T-cell (primary cell): ENCODE measurements around the gene XRCC1. TPM values are rescaled to one million over a fixed set of nuclear protein-coding genes. Genes with fewer than 3 reads are reported as not detected.

Source experiments
- ATAC-seq, 4 experiments: fragments of 200-7000 bp in 3 of 4; fragments of 150-1000 bp in 1 of 4; cut with Tn5 transposase; replicated peaks in 1 of 4; 1 replicate in 3 of 4; 2 replicates in 1 of 4; pipeline ENCODE4 v1.10.0; 2021; ENCODE audit warnings: moderate library complexity in 3 of 4, mild to moderate bottlenecking in 2 of 4, moderate number of reproducible peaks in 1 of 4
- CTCF ChIA-PET, 2 donors: fragments of 300-600 bp; sonication (Branson Sonifier 250); formaldehyde crosslinking; loops; one replicate each; lab custom pipeline; 2022; ENCODE audit warnings: antibody characterized with exemption in 2 of 2; lab: Charles Lee
- POLR2A ChIA-PET, 2 donors: fragments of 300-600 bp; sonication (Branson Sonifier 250); formaldehyde crosslinking; loops; one replicate each; lab custom pipeline; 2022; ENCODE audit warnings: antibody characterized with exemption in 2 of 2; lab: Charles Lee
- DNase-seq, 35 experiments: peaks; one replicate each; pipeline versions ENCODE4 v3.0.0 to v3.0.0-alpha.2; 2013 to 2023
- H3K27ac ChIP-seq: one replicate; pipeline ENCODE4 v1.5.1; 2013; ENCODE audit warnings: low read length
- H3K27me3 ChIP-seq, 2 experiments: replicated peaks in 1 of 2; 1 replicate in 1 of 2; 2 replicates in 1 of 2; pipeline versions ENCODE4 v1.6.1 to v1.7.0; 2013; ENCODE audit warnings: low read length in 1 of 2, mixed read lengths in 1 of 2; ENCODE audit not compliant: control insufficient read depth in 2 of 2, insufficient read depth in 2 of 2; ENCODE audit errors: extremely low read depth in 1 of 2
- H3K36me3 ChIP-seq, 2 donors: 1 replicate in 1 of 2; 2 replicates in 1 of 2; pipeline versions ENCODE4 v1.6.1 to v1.7.0; 2013; ENCODE audit warnings: low read length in 1 of 2; ENCODE audit not compliant: control insufficient read depth in 2 of 2, insufficient read depth in 1 of 2; ENCODE audit errors: extremely low read depth in 1 of 2
- H3K4me1 ChIP-seq, 2 experiments: 1 replicate in 1 of 2; 2 replicates in 1 of 2; pipeline versions ENCODE4 v1.6.1 to v1.7.0; 2013; ENCODE audit warnings: low read length in 2 of 2, mixed read lengths in 1 of 2; ENCODE audit not compliant: insufficient read depth in 2 of 2, control insufficient read depth in 1 of 2; ENCODE audit errors: extremely low read depth in 1 of 2
- H3K4me3 ChIP-seq, 2 donors: 1 replicate in 1 of 2; 2 replicates in 1 of 2; pipeline versions ENCODE4 v1.5.1 to v1.7.0; 2013; ENCODE audit warnings: mild to moderate bottlenecking in 2 of 2, low read length in 1 of 2, moderate library complexity in 1 of 2; ENCODE audit not compliant: control insufficient read depth in 1 of 2; ENCODE audit errors: extremely low read depth in 1 of 2
- H3K9me3 ChIP-seq: 2 replicates; pipeline ENCODE4 v1.7.0; 2013
- H3K27ac Mint-ChIP-seq, 2 donors: one replicate each; pipeline ENCODE4 v1.8.0; 2020 to 2021; ENCODE audit warnings: mild to moderate bottlenecking in 2 of 2, mixed read lengths in 2 of 2
- H3K27me3 Mint-ChIP-seq, 2 donors: one replicate each; pipeline ENCODE4 v1.8.0; 2021 to 2022; ENCODE audit warnings: mixed read lengths in 2 of 2
- H3K36me3 Mint-ChIP-seq: one replicate; pipeline ENCODE4 v1.8.0; 2021; ENCODE audit warnings: mixed read lengths
- H3K4me1 Mint-ChIP-seq, 3 donors: one replicate each; pipeline ENCODE4 v1.8.0; 2020 to 2022; ENCODE audit warnings: mixed read lengths in 3 of 3, mild to moderate bottlenecking in 1 of 3
- H3K4me3 Mint-ChIP-seq, 3 donors: one replicate each; pipeline ENCODE4 v1.8.0; 2020 to 2022; ENCODE audit warnings: mild to moderate bottlenecking in 3 of 3, mixed read lengths in 3 of 3, moderate library complexity in 3 of 3
- H3K9me3 Mint-ChIP-seq, 3 donors: one replicate each; pipeline ENCODE4 v1.8.0; 2020 to 2022; ENCODE audit warnings: mixed read lengths in 3 of 3
- WGBS: methylation state at CpG from one replicate; pipeline ENCODE4 v1.1.5; 2013; ENCODE audit warnings: missing lambda C conversion rate; ENCODE audit not compliant: insufficient coverage; 5-methylcytosine and 5-hydroxymethylcytosine counted together
- total RNA-seq, 35 experiments: library from RNA in 6 of 35; stranded (reverse) in 6 of 35; fragments of 120-200 nt in 1 of 35; gene quantifications; one replicate each; pipeline versions ENCODE4 v1.2.1 to v1.2.4 and lab custom pipeline; 2013 to 2026

The XRCC1 gene
- total RNA-seq, 5 donors from 2014 or later (not counting 1 experiment from before 2014, with no cell fraction given): 31.7 to 37.8 (median 35.4) TPM

- ChIA-PET CTCF (interaction anchor here (0.5 to 3.3 kb wide), 28 partner anchors 10 to 155 kb away, joined by 3 to 84 read pairs (median 4); partner anchors contain the start of genes XRCC1 (in 1 of the 2) and ZNF575 (in 1 of the 2)), POLR2A (interaction anchor here (0.9 to 1.3 kb wide), 3 partner anchors 10 to 155 kb away, joined by 4 to 6 read pairs (median 4); partner anchors contain the start of gene XRCC1 (in 1 of the 2))
- Mint-ChIP-seq H3K4me1 (peaks cover 52 to 59% (median 55%) of the 10 kb centered on the region in 3 donors), H3K4me3 (peak overlapping the region; percentile 56 to 99 (median 92)), H3K36me3 (peaks cover 18% of the 10 kb centered on the region), H3K27ac (peak overlapping the region; percentile 47 to 100), H3K27me3 (no peaks in the 10 kb centered on the region), H3K9me3 (no peaks in the 10 kb centered on the region)
- Histone ChIP-seq H3K27me3 (no peaks in the 10 kb centered on the region), H3K9me3 (no peaks in the 10 kb centered on the region), H3K4me3 (peak overlapping the region in 1 of 2 donors; percentile 82), H3K4me1 (peaks cover 9 to 52% of the 10 kb centered on the region in 2 experiments), H3K36me3 (peaks cover 9 to 24% of the 10 kb centered on the region in 2 donors), H3K27ac (peak overlapping the region; percentile 95)
- ATAC-seq: no peak
- no peak for DNase-seq
- WGBS: 97% methylated on average over 5 of the region's 10 CpGs
Measured at GRCh38 chr19:43594081-43594697, 18.9 kb upstream of the XRCC1 start.

GRCh38 chr19:43592800-43593350, 17.5 kb upstream of the XRCC1 start:
- H3K4me1 Mint-ChIP-seq: peaks cover 48% of the 10 kb centered on the region in 3 donors
- WGBS: over 99% methylated on average over 31 of the region's 37 CpGs
- ATAC-seq (no peak), DNase-seq (no peak)
- H3K4me3 Mint-ChIP-seq: peak overlapping the region in 1 of 3 donors; percentile 64
- no peaks in the 10 kb centered on the region for H3K27me3 Mint-ChIP-seq
- H3K4me1 ChIP-seq: peaks cover 9 to 51% of the 10 kb centered on the region in 2 experiments
- no peaks in the 10 kb centered on the region for H3K9me3 Mint-ChIP-seq
- no peak overlapping the region for H3K27ac Mint-ChIP-seq
- H3K27me3 ChIP-seq: no peaks in the 10 kb centered on the region
- ChIA-PET CTCF (interaction anchor here (1.0 to 3.3 kb wide), 3 partner anchors 37 to 73 kb away, joined by 3 to 84 read pairs (median 16); no protein-coding TSS in a partner anchor), POLR2A (interaction anchor here in 1 of 2 donors (0.5 kb wide), 1 partner anchor 135 kb away, joined by 3 read pairs; no protein-coding TSS in a partner anchor)
- no peak overlapping the region for H3K4me3 ChIP-seq
- peaks cover 18% of the 10 kb centered on the region for H3K36me3 Mint-ChIP-seq
- H3K36me3 ChIP-seq: peaks cover 9 to 18% of the 10 kb centered on the region in 2 donors
- no peaks in the 10 kb centered on the region for H3K9me3 ChIP-seq
- H3K27ac ChIP-seq: no peak overlapping the region

GRCh38 chr19:43591904-43592772, 16.8 kb upstream of the XRCC1 start:
- DNase-seq: no peak
- H3K27ac Mint-ChIP-seq: no peak overlapping the region
- peaks cover 40 to 41% (median 41%) of the 10 kb centered on the region in 3 donors for H3K4me1 Mint-ChIP-seq
- POLR2A ChIA-PET: no interaction called here
- H3K27ac ChIP-seq: no peak overlapping the region
- peaks cover 9 to 18% of the 10 kb centered on the region in 2 donors for H3K36me3 ChIP-seq
- WGBS: 96% methylated on average over 63 of the region's 63 CpGs
- no peaks in the 10 kb centered on the region for H3K9me3 Mint-ChIP-seq
- H3K4me1 ChIP-seq: peaks cover 5 to 44% of the 10 kb centered on the region in 2 experiments
- H3K36me3 Mint-ChIP-seq: peaks cover 18% of the 10 kb centered on the region
- H3K4me3 Mint-ChIP-seq: no peak overlapping the region
- no peak for ATAC-seq
- H3K4me3 ChIP-seq: no peak overlapping the region
- H3K9me3 ChIP-seq: no peaks in the 10 kb centered on the region
- H3K27me3 Mint-ChIP-seq: no peaks in the 10 kb centered on the region
- H3K27me3 ChIP-seq: no peaks in the 10 kb centered on the region
- CTCF ChIA-PET: interaction anchor here in 1 of 2 donors (3.3 kb wide), 1 partner anchor 37 kb away, joined by 16 read pairs; no protein-coding TSS in a partner anchor

GRCh38 chr19:43589678-43590077, 14.4 kb upstream of the XRCC1 start:
- ATAC-seq: peak in 2 of 4 experiments; percentile 37 to 42
- no peak overlapping the region for H3K27ac ChIP-seq
- H3K27ac Mint-ChIP-seq: peak overlapping the region; percentile 60 to 88

GRCh38 chr19:43589277-43589676, 13.9 kb upstream of the XRCC1 start:
- Histone ChIP-seq H3K27me3 (no peaks in the 10 kb centered on the region), H3K27ac (no peak overlapping the region), H3K4me3 (no peak overlapping the region), H3K36me3 (peaks cover 9 to 18% of the 10 kb centered on the region in 2 donors), H3K9me3 (no peaks in the 10 kb centered on the region), H3K4me1 (peaks cover 0 to 19% of the 10 kb centered on the region in 2 experiments)
- POLR2A ChIA-PET: no interaction called here
- peaks cover 27% of the 10 kb centered on the region for H3K36me3 Mint-ChIP-seq
- H3K4me3 Mint-ChIP-seq: no peak overlapping the region
- H3K27me3 Mint-ChIP-seq: no peaks in the 10 kb centered on the region
- ATAC-seq (no peak), DNase-seq (no peak)
- H3K4me1 Mint-ChIP-seq: peaks cover 20 to 32% (median 28%) of the 10 kb centered on the region in 3 donors
- CTCF ChIA-PET: interaction anchor here in 1 of 2 donors (0.7 to 1.7 kb wide), 2 partner anchors 34 to 136 kb away, joined by 3 to 5 read pairs; no protein-coding TSS in a partner anchor
- no CpG with 5 or more reads among the region's 5 CpGs for WGBS
- H3K9me3 Mint-ChIP-seq: no peaks in the 10 kb centered on the region
- H3K27ac Mint-ChIP-seq: peak overlapping the region in 1 of 2 donors; percentile 88

More at GRCh38 chr19:43589678-43590077, 14.4 kb upstream of the XRCC1 start:
- H3K9me3 Mint-ChIP-seq: no peaks in the 10 kb centered on the region
- H3K36me3 Mint-ChIP-seq: peaks cover 27% of the 10 kb centered on the region
- H3K4me3 ChIP-seq: no peak overlapping the region
- POLR2A ChIA-PET: no interaction called here
- no peaks in the 10 kb centered on the region for H3K27me3 Mint-ChIP-seq
- no peak for DNase-seq
- CTCF ChIA-PET: interaction anchor here (0.5 to 1.7 kb wide), 3 partner anchors 13 to 135 kb away, joined by 3 to 5 read pairs (median 3); no protein-coding TSS in a partner anchor
- H3K27me3 ChIP-seq: no peaks in the 10 kb centered on the region
- WGBS: 41% methylated on average over 5 of the region's 6 CpGs
- peaks cover 0 to 23% of the 10 kb centered on the region in 2 experiments for H3K4me1 ChIP-seq
- H3K4me1 Mint-ChIP-seq: peaks cover 21 to 29% (median 26%) of the 10 kb centered on the region in 3 donors
- H3K4me3 Mint-ChIP-seq: no peak overlapping the region
- no peaks in the 10 kb centered on the region for H3K9me3 ChIP-seq
- peaks cover 9 to 18% of the 10 kb centered on the region in 2 donors for H3K36me3 ChIP-seq
